H1 (cell line): ENCODE data around the gene KIF4A. TPM values are rescaled to one million over a fixed set of nuclear protein-coding genes. Genes with fewer than 3 reads are reported as not detected.

Experiments
- CBX8 ChIP-seq: fragments of 300-800, 300-1000 bp; sonication (generic); IDR thresholded peaks from 2 replicates; pipeline ENCODE4 v1.7.1; 2016; ENCODE audit warnings: low read depth, low read length, borderline replicate concordance
- GTF2F1 ChIP-seq: IDR thresholded peaks from 2 replicates; pipeline ENCODE4 v1.6.1; 2012; ENCODE audit warnings: low read depth, low read length, improper control_type of control experiment, borderline replicate concordance
- JUN ChIP-seq: IDR thresholded peaks from 2 replicates; pipeline ENCODE4 v1.6.1; 2011; ENCODE audit warnings: low read depth, mild to moderate bottlenecking, improper control_type of control experiment, low read length
- RBBP5 ChIP-seq: IDR thresholded peaks from 2 replicates; pipeline ENCODE4 v1.7.1; 2012; ENCODE audit warnings: low read depth, mild to moderate bottlenecking, inconsistent platforms, low read length, moderate library complexity, borderline replicate concordance
- SIX5 ChIP-seq: IDR thresholded peaks from 2 replicates; pipeline ENCODE4 v1.6.1; 2011; ENCODE audit warnings: mild to moderate bottlenecking, low read depth, low read length
- SRF ChIP-seq: IDR thresholded peaks from 2 replicates; pipeline ENCODE4 v1.6.1; 2011; ENCODE audit warnings: mild to moderate bottlenecking, low read depth, low read length, moderate library complexity
- polyA plus RNA-seq, 7 experiments: library from polyadenylated mRNA; depleted of rRNA in 3 of 7; stranded (reverse) in 5 of 7; unstranded in 2 of 7; fragments of >200 nt in 5 of 7; fragments of 200-250 nt in 2 of 7; gene quantifications; 1 replicate in 5 of 7; 2 replicates in 1 of 7; 4 replicates in 1 of 7; pipeline versions ENCODE4 v1.2.1 to v1.2.3, GENCODE V29; 2011 to 2013; ENCODE audit warnings: missing spikeins in 2 of 7, mixed read lengths in 2 of 7
- total RNA-seq: library from RNA; stranded (reverse); fragmentation: NEBNext Ultra II Directional; extraction: Animal tissue kit (Norgen Biotek cat#: 25700); gene quantifications from 2 replicates; pipeline ENCODE4 v1.2.1, GENCODE V29; 2021

Gene KIF4A
- total and polyA plus RNA-seq, 2 of the 8 experiments (the other 6 are each of a cell fraction or from before 2014, with no cell fraction given), result 10.9 to 35.7 TPM

DNA sequence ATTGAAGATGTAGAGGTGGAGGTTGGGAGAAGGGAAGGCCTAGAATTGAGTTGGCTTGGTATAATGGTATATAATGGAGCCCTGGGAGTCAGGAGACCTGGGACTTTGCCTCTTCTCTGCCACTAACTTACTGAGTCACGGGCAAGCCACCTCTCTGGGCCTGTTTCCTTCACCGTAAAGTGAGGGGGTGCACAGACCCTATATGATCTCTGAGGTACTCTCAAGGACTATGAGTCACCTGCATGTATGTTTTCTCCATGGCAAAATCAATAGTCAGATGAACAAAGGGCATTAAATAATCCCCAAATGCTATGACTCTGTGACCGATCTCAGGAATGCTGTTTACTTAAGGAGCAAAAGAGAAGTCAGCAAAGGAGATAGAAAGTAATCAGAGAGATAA lies 35.0 kb upstream of the KIF4A start (continued):
- TF ChIP-seq GTF2F1 (no peak), SRF (no peak), RBBP5 (no peak), CBX8 (no peak), JUN (no peak), SIX5 (no peak)
- TF ChIP-seq, all 59 proteins: peak for 0
